ENCODE results near the gene PIK3R6. TPM values are rescaled to one million over a fixed set of nuclear protein-coding genes. Genes with fewer than 3 reads are reported as not detected.

PIK3R6 gene
- total and polyA plus RNA-seq, 2 experiments from 2014 or later = 0.43 to 0.63 TPM

DNA sequence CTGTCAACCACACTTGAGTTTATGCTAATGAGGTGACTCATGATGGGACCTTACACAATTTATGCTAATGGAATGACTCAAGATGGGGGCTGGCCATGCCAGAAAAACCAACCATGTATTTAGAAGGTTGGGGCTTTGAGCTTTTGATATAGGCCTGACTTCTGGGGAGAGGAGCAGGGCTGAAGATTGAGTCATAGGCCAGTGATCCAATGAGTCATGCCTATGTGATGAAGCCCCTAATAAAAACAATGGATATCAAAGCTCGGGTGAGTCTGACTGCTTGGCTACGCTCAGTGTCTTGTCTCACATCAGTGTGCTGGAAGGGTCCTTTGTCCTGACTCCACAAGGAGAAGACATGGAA lies 75.6 kb downstream of the PIK3R6 start:
- H2AFZ ChIP-seq = no peak overlapping the region
- no peaks in the 10 kb centered on the region for H3K9me2 ChIP-seq (ENCODE audit: insufficient read depth)
- no peaks in the 10 kb centered on the region; the same call in 1 of the 2 replicates for H3K27me3 ChIP-seq (replicated peaks; ENCODE audit: insufficient read depth)
- TF ChIP-seq EZH2phosphoT487 (IDR thresholded peaks at IDR 0.05; ENCODE audit: insufficient read depth, low read depth) (no peak), EZH2 (IDR thresholded peaks at IDR 0.05; ENCODE audit: insufficient read depth, poor library complexity, severe bottlenecking) (no peak)
- H3F3A ChIP-seq (ENCODE audit: insufficient read depth) = peaks cover 17% of the 10 kb centered on the region
- H3K4me2 ChIP-seq (ENCODE audit: unreplicated experiment) = no peak overlapping the region
- in situ Hi-C loops (cut with MboI) = no loop called here
- peak overlapping the region; percentile 45; the same call in 1 of the 2 replicates for H3K27ac ChIP-seq
- peak; percentile 82 for DNase-seq
- no peaks in the 10 kb centered on the region for H3K9me3 ChIP-seq (ENCODE audit: low read depth)
- H3K9ac ChIP-seq = no peak overlapping the region
- no peak overlapping the region for H3K4me3 ChIP-seq
- no peaks in the 10 kb centered on the region for H3K36me3 ChIP-seq (ENCODE audit: low read depth)
- no peaks in the 10 kb centered on the region for H3K4me1 ChIP-seq (ENCODE audit: insufficient read depth)
- WGBS, 2 experiments (ENCODE audit: low coverage in 1 of 2, low lambda C conversion rate in 2 of 2, missing lambda C conversion rate in 2 of 2) = 28 to 31% methylated on average over 2 of the region's 2 CpGs
- H3K79me2 ChIP-seq (ENCODE audit: insufficient read depth) = no peaks in the 10 kb centered on the region
- no peaks in the 10 kb centered on the region for H4K20me1 ChIP-seq (ENCODE audit: insufficient read depth)

DNA sequence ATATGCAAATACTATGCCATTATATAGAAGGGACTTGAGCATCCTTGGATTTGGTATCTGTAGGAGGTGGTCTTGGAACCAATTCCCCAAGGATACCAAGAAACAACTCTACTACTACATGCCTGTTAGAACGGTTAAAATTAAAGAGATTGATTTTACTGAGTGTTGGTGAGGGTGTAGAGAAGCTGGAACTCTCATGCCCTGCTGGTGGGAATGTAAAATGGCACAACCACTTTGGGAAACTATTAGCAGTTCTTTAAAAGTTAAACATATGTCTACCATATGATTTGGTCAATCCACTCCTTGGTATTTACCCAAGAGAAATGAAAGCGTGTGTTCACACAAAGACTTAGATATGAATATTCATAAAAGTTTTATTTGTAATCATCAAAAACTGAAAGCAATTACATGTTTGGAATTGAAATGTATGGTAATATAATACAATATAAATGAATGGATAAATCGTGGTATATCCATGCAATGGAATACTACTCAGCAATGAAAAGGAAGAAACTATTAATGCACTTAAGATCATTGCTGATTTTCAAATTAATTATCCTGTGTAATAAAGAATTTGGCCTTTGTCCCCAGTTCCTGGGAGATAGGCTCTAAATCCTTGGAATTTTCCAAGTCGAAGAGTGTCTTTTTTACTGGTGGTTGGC lies 76.1 kb downstream of the PIK3R6 start:
- H3K4me2 ChIP-seq (ENCODE audit: unreplicated experiment) = no peak overlapping the region
- H2AFZ ChIP-seq = no peak overlapping the region
- H3K4me3 ChIP-seq = no peak overlapping the region
- H3K4me1 ChIP-seq (ENCODE audit: insufficient read depth) = no peaks in the 10 kb centered on the region
- no peaks in the 10 kb centered on the region for H4K20me1 ChIP-seq (ENCODE audit: insufficient read depth)
- no peak overlapping the region for H3K9ac ChIP-seq
- H3K9me3 ChIP-seq (ENCODE audit: low read depth) = no peaks in the 10 kb centered on the region
- no peak for DNase-seq
- no peaks in the 10 kb centered on the region for H3K79me2 ChIP-seq (ENCODE audit: insufficient read depth)
- no peaks in the 10 kb centered on the region for H3K36me3 ChIP-seq (ENCODE audit: low read depth)
- H3K27ac ChIP-seq = no peak overlapping the region
- 64 to 66% methylated on average over 4 of the region's 4 CpGs for WGBS, 2 experiments (ENCODE audit: low coverage in 1 of 2, low lambda C conversion rate in 2 of 2, missing lambda C conversion rate in 2 of 2)
- peaks cover 17% of the 10 kb centered on the region for H3F3A ChIP-seq (ENCODE audit: insufficient read depth)
- TF ChIP-seq EZH2phosphoT487 (IDR thresholded peaks at IDR 0.05; ENCODE audit: insufficient read depth, low read depth) (no peak), EZH2 (IDR thresholded peaks at IDR 0.05; ENCODE audit: insufficient read depth, poor library complexity, severe bottlenecking) (no peak)
- H3K9me2 ChIP-seq (ENCODE audit: insufficient read depth) = no peaks in the 10 kb centered on the region
- in situ Hi-C loops (cut with MboI) = no loop called here
- no peaks in the 10 kb centered on the region; the same call in 1 of the 2 replicates for H3K27me3 ChIP-seq (replicated peaks; ENCODE audit: insufficient read depth)

GRCh38 chr17:8789743-8790142 lies 77.7 kb downstream of the PIK3R6 start:
- H3K27me3 ChIP-seq (replicated peaks; ENCODE audit: insufficient read depth) = no peaks in the 10 kb centered on the region; the same call in 1 of the 2 replicates
- in situ Hi-C loops (cut with MboI) = no loop called here
- no peak overlapping the region for H3K27ac ChIP-seq
- no peak overlapping the region for H3K4me3 ChIP-seq
- no peaks in the 10 kb centered on the region for H3K4me1 ChIP-seq (ENCODE audit: insufficient read depth)
- H3K9ac ChIP-seq = no peak overlapping the region
- no peaks in the 10 kb centered on the region for H4K20me1 ChIP-seq (ENCODE audit: insufficient read depth)
- no peak for DNase-seq
- peaks cover 17% of the 10 kb centered on the region for H3F3A ChIP-seq (ENCODE audit: insufficient read depth)
- no peak overlapping the region for H2AFZ ChIP-seq
- no peaks in the 10 kb centered on the region for H3K79me2 ChIP-seq (ENCODE audit: insufficient read depth)
- no peaks in the 10 kb centered on the region for H3K36me3 ChIP-seq (ENCODE audit: low read depth)
- no peak overlapping the region for H3K4me2 ChIP-seq (ENCODE audit: unreplicated experiment)
- 49 to 51% methylated on average over 10 of the region's 10 CpGs for WGBS, 2 experiments (ENCODE audit: low coverage in 1 of 2, low lambda C conversion rate in 2 of 2, missing lambda C conversion rate in 2 of 2)
- TF ChIP-seq EZH2 (IDR thresholded peaks at IDR 0.05; ENCODE audit: insufficient read depth, poor library complexity, severe bottlenecking) = no peak
- no peak for TF ChIP-seq EZH2phosphoT487 (IDR thresholded peaks at IDR 0.05; ENCODE audit: insufficient read depth, low read depth)
- no peaks in the 10 kb centered on the region for H3K9me2 ChIP-seq (ENCODE audit: insufficient read depth)
- H3K9me3 ChIP-seq (ENCODE audit: low read depth) = no peaks in the 10 kb centered on the region

GRCh38 chr17:8788998-8789397 lies 78.5 kb downstream of the PIK3R6 start:
- 86 to 100% methylated on average over 2 of the region's 2 CpGs for WGBS, 2 experiments (ENCODE audit: low coverage in 1 of 2, low lambda C conversion rate in 2 of 2, missing lambda C conversion rate in 2 of 2)
- in situ Hi-C loops (cut with MboI) = no loop called here
- no peak for TF ChIP-seq EZH2phosphoT487 (IDR thresholded peaks at IDR 0.05; ENCODE audit: insufficient read depth, low read depth)
- TF ChIP-seq EZH2 (IDR thresholded peaks at IDR 0.05; ENCODE audit: insufficient read depth, poor library complexity, severe bottlenecking) = no peak

More at GRCh38 chr17:8788998-8789397, 78.5 kb downstream of the PIK3R6 start:
- H3K27me3 ChIP-seq (replicated peaks; ENCODE audit: insufficient read depth) = no peaks in the 10 kb centered on the region; the same call in 1 of the 2 replicates
- H3K4me2 ChIP-seq (ENCODE audit: unreplicated experiment) = no peak overlapping the region
- no peak for DNase-seq
- no peaks in the 10 kb centered on the region for H3K9me2 ChIP-seq (ENCODE audit: insufficient read depth)
- H3K9ac ChIP-seq = no peak overlapping the region
- H3K4me1 ChIP-seq (ENCODE audit: insufficient read depth) = no peaks in the 10 kb centered on the region
- H3K27ac ChIP-seq = no peak overlapping the region
- no peaks in the 10 kb centered on the region for H3K79me2 ChIP-seq (ENCODE audit: insufficient read depth)
- H2AFZ ChIP-seq = no peak overlapping the region
- no peaks in the 10 kb centered on the region for H3K36me3 ChIP-seq (ENCODE audit: low read depth)
- H3K9me3 ChIP-seq (ENCODE audit: low read depth) = no peaks in the 10 kb centered on the region
- no peaks in the 10 kb centered on the region for H4K20me1 ChIP-seq (ENCODE audit: insufficient read depth)
- peaks cover 17% of the 10 kb centered on the region for H3F3A ChIP-seq (ENCODE audit: insufficient read depth)
- H3K4me3 ChIP-seq = no peak overlapping the region
